Activated CD4-positive, alpha-beta T cell treated with anti-CD3 and anti-CD28 coated beads for 48 hours (primary cell): ENCODE results near the gene CCDC91.
A peak's percentile ranks its signal among the peaks of the same experiment; 100 is the strongest.
"Not testable (repeated sequence)": the region's sequence is repeated elsewhere in the genome, so short reads cannot be mapped to it uniquely, and the experiment has no call there.

Source experiments
- DNase-seq: peaks from one replicate; pipeline ENCODE4 v3.0.0-alpha.2; 2020

CCDC91 gene

DNA sequence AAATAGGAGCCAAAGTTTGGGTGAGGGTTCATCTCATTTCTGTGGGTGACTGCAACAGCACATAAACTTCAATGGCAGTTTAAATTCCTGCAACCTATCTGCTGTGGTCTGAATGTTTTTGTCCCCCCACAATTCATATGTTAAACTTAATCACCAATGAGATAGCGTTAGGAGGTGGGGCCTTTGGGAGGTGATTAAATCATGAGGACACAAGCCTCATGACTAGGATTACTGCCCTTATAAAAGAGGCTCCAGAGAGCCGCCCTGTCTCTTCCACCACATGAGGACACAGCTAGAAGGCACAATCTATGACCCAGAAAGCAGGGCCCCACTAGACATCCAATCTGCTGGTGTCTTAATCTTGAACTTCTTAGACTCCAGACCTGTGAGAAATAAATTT, 3.8 kb upstream of the CCDC91 start:
- DNase-seq: no peak

GRCh38 chr12:28189784-28190320, 404 bp upstream of the CCDC91 start:
- no peak for DNase-seq

- peak; percentile 52 for DNase-seq
Observed at GRCh38 chr12:28191051-28192048, 1.1 kb downstream of the CCDC91 start.

- DNase-seq: no peak
Observed at GRCh38 chr12:28192125-28192524, 1.9 kb downstream of the CCDC91 start.

GRCh38 chr12:28194621-28195020, 4.4 kb downstream of the CCDC91 start:
- not testable (repeated sequence) for DNase-seq

DNA sequence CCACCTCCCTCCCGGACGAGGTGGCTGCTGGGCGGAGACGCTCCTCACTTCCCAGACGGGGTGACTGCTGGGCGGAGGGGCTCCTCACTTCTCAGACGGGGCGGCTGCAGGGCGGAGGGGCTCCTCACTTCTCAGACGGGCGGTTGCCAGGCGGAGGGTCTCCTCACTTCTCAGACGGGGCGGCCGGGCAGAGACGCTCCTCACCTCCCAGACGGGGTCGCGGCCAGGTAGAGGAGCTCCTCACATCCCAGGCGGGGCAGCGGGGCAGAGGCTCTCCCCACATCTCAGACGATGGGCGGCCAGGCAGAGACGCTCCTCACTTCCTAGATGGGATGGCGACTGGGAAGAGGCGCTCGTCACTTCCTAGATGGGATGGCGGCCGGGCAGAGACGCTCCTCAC, 10.9 kb downstream of the CCDC91 start:
- not testable (repeated sequence) for DNase-seq

DNA sequence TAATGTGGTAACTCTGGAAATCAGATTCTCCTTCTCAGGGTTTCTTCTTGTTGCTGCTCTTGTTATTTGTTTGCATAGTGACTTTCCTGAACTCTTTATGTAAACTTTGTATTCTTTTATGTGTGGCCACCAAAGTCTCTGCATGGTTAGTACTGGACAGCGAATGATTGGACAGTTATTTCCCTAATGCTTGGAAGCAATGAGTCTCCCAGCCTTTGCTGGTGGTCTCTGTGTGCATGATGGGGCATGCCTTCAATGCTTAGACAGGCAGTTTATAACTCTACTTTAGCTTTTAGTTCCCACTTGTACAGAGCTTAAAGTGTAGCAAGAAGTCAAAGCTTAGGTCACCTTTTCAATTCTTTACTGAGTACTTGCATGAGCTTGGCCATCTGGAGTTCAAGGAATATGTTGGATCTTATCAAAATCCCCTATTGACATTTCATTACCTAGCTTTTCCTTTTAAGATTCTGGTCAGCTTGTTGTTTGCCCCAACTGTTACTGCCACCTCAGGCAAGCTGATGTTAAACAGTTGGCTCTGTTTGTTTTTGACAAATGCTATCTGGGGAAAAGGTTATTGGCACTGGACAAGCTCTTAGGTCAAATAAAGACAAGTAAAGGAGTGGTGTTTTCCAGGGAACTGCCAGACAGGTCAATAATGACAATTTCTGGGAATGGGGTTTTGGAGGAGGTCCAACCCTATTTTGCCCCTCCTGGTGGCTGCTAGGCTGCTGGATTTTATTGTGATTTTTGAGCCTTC, 12.3 kb downstream of the CCDC91 start:
- no peak for DNase-seq

DNA sequence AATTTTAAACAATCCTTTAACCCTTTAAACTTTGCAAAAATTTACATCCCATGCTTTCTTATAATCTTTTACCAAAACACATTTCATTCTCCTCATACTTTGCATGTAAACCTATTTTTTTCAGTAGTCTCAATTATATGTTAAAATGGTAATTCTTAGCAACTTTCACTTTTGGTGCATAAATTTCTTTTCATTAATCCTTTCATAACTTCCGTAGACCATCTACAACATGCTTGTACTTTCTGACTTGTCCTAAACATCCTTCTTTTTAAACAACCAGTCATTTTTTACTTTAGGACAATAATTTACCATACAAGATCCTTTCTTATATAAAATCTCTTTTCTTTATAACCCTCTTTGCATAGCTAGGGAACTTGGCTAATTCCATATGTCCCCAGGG, 19.5 kb downstream of the CCDC91 start:
- DNase-seq: no peak

- no peak for DNase-seq
Observed at GRCh38 chr12:28212182-28212581, 21.9 kb downstream of the CCDC91 start.

GRCh38 chr12:28215021-28215420, 24.8 kb downstream of the CCDC91 start:
- no peak for DNase-seq

GRCh38 chr12:28216016-28216415, 25.8 kb downstream of the CCDC91 start:
- no peak for DNase-seq

DNA sequence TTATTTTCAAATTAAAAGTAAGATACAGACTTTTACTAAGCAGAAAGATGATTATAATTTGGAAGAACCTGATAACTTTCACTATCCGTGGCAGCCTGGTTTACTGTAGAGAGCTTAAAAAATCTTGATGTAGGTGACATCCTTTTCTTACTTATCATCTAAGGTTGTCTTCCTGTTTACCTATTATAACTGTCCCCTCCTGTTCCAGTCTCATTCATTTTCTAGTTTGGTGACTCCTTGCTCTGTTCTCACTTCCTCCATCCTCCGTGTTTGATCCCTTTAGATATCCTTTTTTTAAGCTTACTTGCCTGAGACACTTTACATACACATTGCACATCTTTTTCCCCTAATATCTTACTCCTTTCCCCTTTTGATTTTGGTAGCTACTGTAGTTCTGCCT, 27.5 kb downstream of the CCDC91 start:
- no peak for DNase-seq

- no peak for DNase-seq
Observed at GRCh38 chr12:28218875-28219274, 28.6 kb downstream of the CCDC91 start.

DNA sequence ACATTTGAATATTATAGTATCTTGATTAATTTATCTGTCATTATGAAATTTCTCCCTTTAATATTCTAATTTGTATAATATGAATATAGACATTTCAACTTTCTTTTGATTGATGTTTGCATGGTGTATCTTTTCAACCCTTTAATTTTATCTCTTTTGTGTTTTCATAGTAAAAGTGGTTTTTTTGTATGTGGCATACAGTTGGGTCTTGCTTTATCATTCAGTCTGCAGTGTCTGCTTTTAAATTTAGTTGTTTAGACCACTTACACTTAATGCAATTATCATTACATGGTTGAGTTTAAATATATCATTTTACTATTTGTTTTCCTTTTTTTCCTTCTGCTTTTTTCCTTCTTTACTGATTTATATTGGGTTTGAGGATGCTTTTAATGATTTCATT, 29.6 kb downstream of the CCDC91 start:
- DNase-seq: no peak

DNA sequence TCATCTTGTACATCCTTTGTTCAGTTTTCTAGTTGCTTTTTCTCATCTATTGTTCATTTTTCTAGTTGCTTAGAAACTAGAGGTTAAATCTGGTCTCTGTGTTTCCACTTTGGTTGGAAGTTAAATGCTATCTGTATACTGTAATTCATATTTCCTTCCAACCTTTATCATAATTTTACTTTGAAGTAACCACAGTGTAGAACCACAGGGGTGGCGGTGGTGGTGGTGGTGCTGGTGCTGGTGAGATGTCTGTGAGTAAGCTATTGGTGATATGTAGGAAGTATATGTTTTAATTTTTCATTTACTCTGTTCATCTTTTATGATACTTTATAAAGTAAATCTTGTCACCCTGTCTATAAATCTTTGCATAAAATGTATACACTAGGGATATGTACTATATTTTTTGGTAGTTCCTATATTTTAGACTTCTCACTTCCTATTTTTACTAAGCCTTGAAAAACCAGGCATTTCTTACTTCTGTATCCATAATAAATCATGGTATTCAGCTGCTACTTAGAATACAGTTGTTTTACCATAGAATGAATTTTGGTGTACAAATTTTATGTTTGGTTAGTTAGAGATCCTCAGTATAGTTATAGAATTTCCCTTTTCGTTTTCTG, 31.9 kb downstream of the CCDC91 start:
- peak; percentile 76 for DNase-seq

DNA sequence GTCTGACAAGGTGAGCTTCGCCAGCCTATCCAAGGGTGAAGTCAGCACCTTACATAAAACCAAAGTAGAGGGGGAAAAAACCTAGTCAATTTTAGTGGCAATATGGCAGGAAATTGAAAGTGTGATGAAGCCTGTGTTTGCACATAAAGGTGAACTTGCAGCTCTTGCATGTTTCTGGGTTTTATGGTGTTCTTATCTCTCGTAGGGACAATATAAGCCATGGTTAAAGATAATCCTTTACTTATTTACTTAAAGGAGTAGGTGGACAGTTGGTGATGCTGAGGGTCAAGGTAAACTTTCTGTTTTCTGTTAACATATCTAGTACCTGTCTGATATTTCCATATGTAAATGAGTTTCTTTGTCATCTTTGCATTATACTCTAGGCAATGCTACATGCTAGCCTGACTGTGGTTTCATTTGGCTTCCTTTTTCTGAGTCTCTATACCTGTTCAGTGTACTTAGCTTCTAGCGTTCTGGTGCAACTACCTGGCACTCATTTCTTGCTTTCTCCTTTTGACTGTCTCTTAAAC, 32.8 kb downstream of the CCDC91 start:
- no peak for DNase-seq

- no peak for DNase-seq
Observed at GRCh38 chr12:28223858-28224257, 33.6 kb downstream of the CCDC91 start.

DNA sequence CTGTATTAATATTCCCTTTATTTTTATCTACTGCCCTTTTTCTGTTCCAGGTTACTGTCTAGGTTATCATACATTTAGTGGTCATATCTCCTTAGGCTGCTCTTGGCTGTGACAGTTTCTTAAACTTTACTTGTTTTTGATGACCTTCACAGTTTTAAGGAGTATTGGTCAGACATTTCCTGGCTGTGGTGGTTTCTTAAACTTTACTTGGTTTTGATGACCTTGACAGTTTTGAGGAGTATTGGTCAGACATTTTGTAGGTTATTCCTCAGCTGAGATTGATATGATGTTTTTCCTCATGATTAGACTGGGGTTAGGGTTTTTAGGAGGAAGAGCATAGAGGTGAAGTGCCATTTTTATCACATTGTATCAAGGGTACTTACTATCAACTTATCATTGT, 36.4 kb downstream of the CCDC91 start:
- DNase-seq: no peak

DNA sequence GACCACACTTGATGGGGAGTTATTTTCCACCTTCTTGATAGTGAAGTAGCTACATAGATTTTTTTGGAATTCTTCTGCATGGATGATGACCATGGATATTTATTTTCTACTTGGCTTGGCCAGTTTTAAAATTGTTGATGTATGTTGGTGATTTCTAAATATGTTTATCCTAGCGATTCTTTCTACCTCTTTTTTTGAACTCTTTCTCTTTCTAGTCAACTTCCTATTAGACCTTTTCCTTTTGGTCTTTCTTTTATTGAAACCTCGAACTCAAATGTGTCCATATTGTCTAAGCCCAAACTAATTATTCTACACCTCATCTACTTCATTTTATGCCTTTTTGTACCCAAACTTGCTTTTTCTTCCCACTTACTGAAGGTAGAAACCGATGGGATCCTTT, 37.0 kb downstream of the CCDC91 start:
- DNase-seq: no peak

DNA sequence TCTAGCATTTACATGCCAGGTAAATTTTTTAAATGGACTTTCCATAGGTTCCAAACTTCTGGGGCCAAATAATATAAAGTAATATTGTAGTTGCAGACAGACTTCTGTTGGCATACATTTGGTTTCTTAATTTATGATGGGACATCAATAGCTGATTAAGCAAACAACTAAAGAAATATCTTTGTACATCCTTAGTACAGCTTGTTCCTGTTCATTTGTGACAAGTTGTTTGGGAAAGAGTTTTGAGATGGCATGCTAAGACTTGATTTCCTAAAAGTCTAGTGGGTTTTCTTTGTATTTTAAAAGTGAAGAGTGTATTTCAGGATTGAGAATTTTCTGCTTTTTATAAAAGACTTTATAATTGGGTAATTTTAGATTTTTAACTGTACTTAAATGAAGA, 41.0 kb downstream of the CCDC91 start:
- no peak for DNase-seq

DNA sequence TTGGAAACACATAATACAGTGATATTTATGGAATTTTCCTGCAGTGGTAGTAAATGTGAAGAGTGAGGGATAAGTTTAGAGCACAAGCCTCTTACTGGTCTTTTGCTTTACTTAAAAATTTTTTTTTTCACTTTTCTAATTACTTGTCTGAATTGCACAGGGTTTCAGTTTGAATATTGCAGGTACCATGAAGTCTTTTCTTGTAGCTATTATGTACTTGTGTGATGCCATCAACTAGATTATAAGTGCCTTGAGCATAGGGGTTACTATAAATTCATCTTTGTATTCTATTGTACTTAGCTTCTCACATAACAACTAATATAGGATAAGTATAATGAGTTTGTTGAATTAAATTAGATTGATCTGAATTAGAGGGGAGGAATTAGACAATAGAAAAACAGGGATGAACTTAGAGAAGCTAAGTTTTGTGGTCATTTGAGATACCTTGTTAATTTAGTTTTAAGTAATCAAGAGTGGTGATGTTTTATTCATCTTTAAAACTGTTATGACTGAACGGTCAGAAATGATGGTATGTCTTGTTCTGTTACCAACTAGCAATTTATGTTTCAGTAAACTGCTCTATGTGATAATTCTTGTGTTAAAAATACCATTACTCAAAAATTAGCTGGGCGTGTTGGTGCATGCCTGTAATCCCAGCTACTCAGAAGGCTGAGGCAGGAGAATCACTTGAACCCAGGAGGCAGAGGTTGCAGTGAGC, 42.1 kb downstream of the CCDC91 start:
- no peak for DNase-seq

- DNase-seq: no peak
Observed at GRCh38 chr12:28234444-28234843, 44.2 kb downstream of the CCDC91 start.
